Measurements from ENCODE around the gene FAM98C. TPM values are rescaled to one million over a fixed set of nuclear protein-coding genes. Genes with fewer than 3 reads are reported as not detected.

The FAM98C gene
- total RNA-seq, 4 donors from 2014 or later = 8.7 to 27.1 (median 15.9) TPM

DNA sequence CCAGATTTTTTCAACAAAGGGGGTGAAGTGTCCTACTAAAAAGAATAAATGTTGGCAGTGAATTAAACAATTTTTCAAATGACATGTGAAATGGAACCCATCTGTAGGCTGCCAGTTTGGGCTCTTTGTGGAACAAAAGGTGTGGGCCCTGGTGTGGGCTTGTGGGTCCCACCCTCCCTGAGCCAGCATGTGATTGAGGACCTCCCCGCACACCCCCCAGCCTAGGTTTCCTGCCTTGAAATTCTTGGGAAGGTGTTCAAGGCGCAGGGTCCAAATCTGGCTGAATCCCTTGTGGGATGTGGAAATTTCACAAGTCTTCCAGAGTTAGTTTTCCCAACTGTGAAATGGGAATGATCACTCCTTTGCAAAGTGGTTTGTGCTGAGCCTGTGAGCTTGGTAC lies 19.1 kb upstream of the FAM98C start:
- peaks cover 0 to 80% of the 10 kb centered on the region in 2 donors for H3K36me3 ChIP-seq
- WGBS, 2 donors (ENCODE audit: low coverage in 1 of 2) = 92% methylated on average over 2 of the region's 2 CpGs; no CpG with 5 or more reads in 1 of the 2 donors
- no peak overlapping the region for H3K4me3 ChIP-seq
- peaks cover 0 to 30% (median 19%) of the 10 kb centered on the region in 3 donors for H3K4me1 ChIP-seq
- H3K9me3 ChIP-seq = no peaks in the 10 kb centered on the region
- no peak for ATAC-seq
- TF ChIP-seq EP300 (IDR thresholded peaks at IDR 0.05) (no peak), CTCF (IDR thresholded peaks at IDR 0.05) (no peak), POLR2AphosphoS5 (IDR thresholded peaks at IDR 0.05) (no peak), POLR2A (IDR thresholded peaks at IDR 0.05) (no peak)
- H3K27ac ChIP-seq = no peak overlapping the region
- H3K27me3 ChIP-seq = peaks cover 58% of the 10 kb centered on the region

DNA sequence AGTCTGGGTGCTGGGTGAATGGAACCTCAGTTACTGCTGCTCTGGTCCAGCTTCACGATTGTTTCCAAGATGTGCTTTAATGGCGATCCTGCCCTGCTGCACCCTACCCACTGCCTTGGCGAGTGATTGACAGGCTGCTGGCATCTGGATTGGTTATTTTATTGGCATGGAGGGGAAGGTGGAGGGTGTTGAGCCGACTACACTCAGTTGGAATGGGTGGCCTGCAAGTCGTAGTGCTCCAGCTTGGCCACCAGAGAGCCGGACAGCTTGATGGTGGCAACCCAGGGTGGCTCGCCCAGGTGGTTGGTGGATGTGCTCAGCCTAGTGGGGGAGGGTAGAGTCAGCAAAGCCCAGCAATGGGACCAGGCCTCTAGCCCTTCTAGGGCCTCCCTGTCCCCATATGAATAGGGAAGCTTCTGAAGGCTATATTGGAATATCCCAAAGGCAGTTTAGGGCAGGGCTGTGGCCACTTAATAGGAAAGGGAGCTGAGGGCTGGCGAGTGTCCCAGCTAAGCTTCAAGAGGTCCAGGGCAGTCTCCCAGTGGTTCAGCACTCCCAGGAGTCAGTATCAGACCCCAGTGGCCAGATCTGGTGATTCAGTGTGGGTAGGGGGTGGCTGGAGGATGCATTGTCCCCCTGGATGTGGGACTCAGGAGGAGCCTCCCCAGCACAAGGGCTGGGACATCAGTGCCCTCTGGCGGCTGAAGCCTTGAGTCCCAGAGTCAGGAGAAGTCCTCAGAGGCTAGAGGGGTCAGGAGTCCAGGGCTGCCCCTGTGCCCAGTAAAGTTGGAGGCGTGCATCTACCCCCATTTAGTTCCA lies 18.5 kb upstream of the FAM98C start:
- no peak for ATAC-seq
- no CpG with 5 or more reads among the region's 10 CpGs for WGBS, 2 donors (ENCODE audit: low coverage in 1 of 2)
- no peak for TF ChIP-seq POLR2A (IDR thresholded peaks at IDR 0.05)
- no peak for TF ChIP-seq CTCF (IDR thresholded peaks at IDR 0.05)
- TF ChIP-seq POLR2AphosphoS5 (IDR thresholded peaks at IDR 0.05) = no peak
- Histone ChIP-seq H3K4me1 (peaks cover 0 to 36% (median 26%) of the 10 kb centered on the region in 3 donors), H3K36me3 (peaks cover 0 to 73% of the 10 kb centered on the region in 2 donors), H3K4me3 (no peak overlapping the region), H3K27me3 (peaks cover 64% of the 10 kb centered on the region), H3K9me3 (no peaks in the 10 kb centered on the region), H3K27ac (no peak overlapping the region)

GRCh38 chr19:38385057-38385803 lies 17.7 kb upstream of the FAM98C start:
- H3K36me3 ChIP-seq = peaks cover 0 to 65% of the 10 kb centered on the region in 2 donors
- WGBS, 2 donors (ENCODE audit: low coverage in 1 of 2) = 20 to 100% methylated on average over 1 to 2 of the region's 40 CpGs
- TF ChIP-seq POLR2A (IDR thresholded peaks at IDR 0.05) = no peak
- TF ChIP-seq CTCF (IDR thresholded peaks at IDR 0.05) = no peak
- TF ChIP-seq POLR2AphosphoS5 (IDR thresholded peaks at IDR 0.05) = no peak

GRCh38 chr19:38385804-38386257 lies 17.1 kb upstream of the FAM98C start:
- H3K36me3 ChIP-seq = peaks cover 0 to 59% of the 10 kb centered on the region in 2 donors
- ATAC-seq = no peak
- H3K27me3 ChIP-seq = peaks cover 64% of the 10 kb centered on the region
- 50 to 68% methylated on average over 2 to 15 of the region's 40 CpGs for WGBS, 2 donors (ENCODE audit: low coverage in 1 of 2)
- no peak overlapping the region for H3K4me3 ChIP-seq
- H3K9me3 ChIP-seq = no peaks in the 10 kb centered on the region
- no peak for TF ChIP-seq CTCF (IDR thresholded peaks at IDR 0.05)
- TF ChIP-seq POLR2AphosphoS5 (IDR thresholded peaks at IDR 0.05) = no peak
- no peak for TF ChIP-seq POLR2A (IDR thresholded peaks at IDR 0.05)
- TF ChIP-seq EP300 (IDR thresholded peaks at IDR 0.05) = no peak
- H3K4me1 ChIP-seq = peaks cover 0 to 39% (median 29%) of the 10 kb centered on the region in 3 donors
- H3K27ac ChIP-seq = no peak overlapping the region

More at GRCh38 chr19:38385057-38385803, 17.7 kb upstream of the FAM98C start:
- ATAC-seq = no peak
- no peaks in the 10 kb centered on the region for H3K9me3 ChIP-seq
- no peak overlapping the region for H3K27ac ChIP-seq
- peaks cover 64% of the 10 kb centered on the region for H3K27me3 ChIP-seq
- H3K4me3 ChIP-seq = no peak overlapping the region
- H3K4me1 ChIP-seq = peaks cover 0 to 39% (median 29%) of the 10 kb centered on the region in 3 donors

Measured in gastroesophageal sphincter (tissue), 4 donors.